DOHH2 (cell line): ENCODE measurements around the gene UBTD2.

Experiments used
- EZH2phosphoT487 ChIP-seq: fragments of 200-600 bp; sonication (generic); IDR thresholded peaks from 2 replicates; pipeline ENCODE4 v1.6.1; 2017; ENCODE audit warnings: borderline replicate concordance, mild to moderate bottlenecking, antibody characterized with exemption, low read length, moderate library complexity, mixed read lengths
- TF ChIP-seq, protein P1 (sequence below): fragments of 200-600 bp; sonication (generic); IDR thresholded peaks from one replicate; pipeline ENCODE4 v1.5.1; 2014; ENCODE audit warnings: antibody characterized with exemption, mild to moderate bottlenecking, low read depth, low read length; ENCODE audit not compliant: poor library complexity, severe bottlenecking

DNA sequence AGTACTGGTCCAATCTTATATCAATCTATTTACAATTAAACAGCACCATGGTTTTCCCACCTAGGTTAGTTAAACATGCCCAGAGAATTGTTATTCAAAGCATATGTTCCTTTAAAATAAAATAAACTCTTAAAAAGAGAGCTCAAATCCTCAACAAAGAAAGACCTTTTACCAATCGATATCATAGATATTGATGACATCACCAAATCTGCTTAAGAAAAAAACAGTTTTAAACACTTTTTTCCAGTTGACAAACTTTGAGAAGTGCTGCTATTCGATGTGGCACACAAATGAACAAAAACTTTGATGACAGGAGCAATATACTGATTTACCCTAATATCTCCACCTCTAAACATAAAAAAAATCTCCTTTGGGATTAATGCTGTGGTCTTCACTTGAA lies 73.8 kb downstream of the UBTD2 start:
- TF ChIP-seq, protein P1, sequence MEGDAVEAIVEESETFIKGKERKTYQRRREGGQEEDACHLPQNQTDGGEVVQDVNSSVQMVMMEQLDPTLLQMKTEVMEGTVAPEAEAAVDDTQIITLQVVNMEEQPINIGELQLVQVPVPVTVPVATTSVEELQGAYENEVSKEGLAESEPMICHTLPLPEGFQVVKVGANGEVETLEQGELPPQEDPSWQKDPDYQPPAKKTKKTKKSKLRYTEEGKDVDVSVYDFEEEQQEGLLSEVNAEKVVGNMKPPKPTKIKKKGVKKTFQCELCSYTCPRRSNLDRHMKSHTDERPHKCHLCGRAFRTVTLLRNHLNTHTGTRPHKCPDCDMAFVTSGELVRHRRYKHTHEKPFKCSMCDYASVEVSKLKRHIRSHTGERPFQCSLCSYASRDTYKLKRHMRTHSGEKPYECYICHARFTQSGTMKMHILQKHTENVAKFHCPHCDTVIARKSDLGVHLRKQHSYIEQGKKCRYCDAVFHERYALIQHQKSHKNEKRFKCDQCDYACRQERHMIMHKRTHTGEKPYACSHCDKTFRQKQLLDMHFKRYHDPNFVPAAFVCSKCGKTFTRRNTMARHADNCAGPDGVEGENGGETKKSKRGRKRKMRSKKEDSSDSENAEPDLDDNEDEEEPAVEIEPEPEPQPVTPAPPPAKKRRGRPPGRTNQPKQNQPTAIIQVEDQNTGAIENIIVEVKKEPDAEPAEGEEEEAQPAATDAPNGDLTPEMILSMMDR = no peak
- no peak for TF ChIP-seq EZH2phosphoT487
